ENCODE measurements around the gene MMP17.

MMP17 gene

GRCh38 chr12:131827961-131828534, at the start of gene MMP17:
MMP17 (plus strand) TSS chr12:131828393; CDS start chr12:131828495, 102 bp downstream.
- no peak for DNase-seq

- no peak for DNase-seq
Measured at GRCh38 chr12:131779027-131779426, 49.2 kb upstream of the MMP17 start.

- DNase-seq = no peak
Measured at GRCh38 chr12:131782061-131782460, 46.1 kb upstream of the MMP17 start.

DNA sequence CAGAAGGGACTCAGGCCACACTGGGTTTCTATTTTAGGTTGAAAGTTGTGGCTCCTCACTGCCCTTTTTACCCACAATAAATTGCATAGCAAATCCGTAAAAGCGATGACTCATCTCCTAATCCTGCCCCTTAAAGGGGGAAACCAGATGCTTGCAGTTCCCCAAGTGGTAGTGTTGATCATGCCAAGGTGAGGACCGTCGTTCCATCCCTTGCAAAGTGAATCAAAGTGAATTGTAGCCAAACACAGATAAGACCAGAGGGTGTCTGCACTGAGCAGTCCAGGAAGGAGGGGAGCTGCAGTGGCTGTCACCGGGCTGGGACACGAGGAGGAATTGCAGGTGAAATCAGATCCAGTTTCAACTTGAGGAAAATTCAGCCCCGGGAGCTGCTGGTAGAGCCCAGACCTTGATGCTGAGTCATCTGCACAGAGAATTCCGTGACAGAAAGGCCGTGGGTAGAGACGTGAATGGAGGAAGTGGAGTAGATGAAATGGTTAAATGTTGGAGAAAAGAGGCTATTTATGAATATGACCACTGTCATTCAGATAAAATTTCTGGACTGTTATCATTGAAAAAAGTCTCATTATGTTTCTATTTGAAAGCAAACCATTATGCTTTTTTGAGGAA, 44.2 kb upstream of the MMP17 start:
- DNase-seq = no peak

GRCh38 chr12:131784909-131785762, 43.1 kb upstream of the MMP17 start:
- DNase-seq = no peak

DNA sequence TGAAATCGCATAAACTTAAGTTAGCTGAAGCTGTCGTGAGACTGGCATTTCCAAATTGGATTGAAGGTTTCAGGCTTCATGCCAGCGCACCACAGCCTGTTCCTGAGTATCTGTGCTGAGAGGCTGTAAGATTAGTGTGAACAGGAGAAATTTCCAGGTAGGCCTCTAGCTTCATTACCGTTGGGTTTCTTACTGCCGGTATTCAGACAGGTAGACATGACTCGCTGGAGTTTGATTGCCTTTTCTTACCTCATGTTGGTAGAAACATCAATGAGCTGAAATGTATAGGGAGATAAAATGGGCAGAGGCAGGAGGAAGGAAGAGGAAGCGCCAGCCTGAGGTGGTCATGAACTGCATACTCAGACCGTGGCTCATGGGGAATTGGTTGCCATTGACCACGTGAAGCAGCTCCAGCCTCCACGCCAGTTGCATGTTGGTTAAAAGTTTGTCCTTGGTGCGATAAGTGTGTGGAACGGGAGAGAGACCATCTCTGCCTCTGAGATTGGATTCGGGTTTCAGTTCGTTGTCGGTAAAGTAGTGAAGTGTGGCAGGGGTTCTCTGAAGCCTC, 42.3 kb upstream of the MMP17 start:
- DNase-seq = no peak

DNA sequence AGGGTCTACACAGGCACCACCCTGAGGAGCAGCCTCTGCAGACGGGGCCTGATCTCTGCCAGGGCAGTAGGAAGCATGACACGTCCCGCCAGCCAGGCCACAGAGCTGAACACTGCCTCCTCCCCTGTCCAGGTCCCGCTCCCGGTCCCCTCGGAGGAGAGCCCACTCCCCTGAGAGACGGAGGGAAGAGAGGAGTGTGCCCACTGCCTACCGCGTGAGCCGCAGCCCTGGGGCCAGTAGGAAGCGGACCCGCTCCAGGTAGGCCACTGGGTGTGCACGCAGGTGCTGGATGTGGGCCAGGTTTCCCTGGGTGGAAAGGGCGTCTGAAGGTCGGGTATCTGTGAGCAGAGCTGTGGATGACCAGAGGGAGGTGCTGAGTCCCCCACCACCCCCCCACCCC, 41.9 kb upstream of the MMP17 start:
- DNase-seq = no peak

GRCh38 chr12:131787143-131787660, 41.0 kb upstream of the MMP17 start:
- DNase-seq = no peak

DNA sequence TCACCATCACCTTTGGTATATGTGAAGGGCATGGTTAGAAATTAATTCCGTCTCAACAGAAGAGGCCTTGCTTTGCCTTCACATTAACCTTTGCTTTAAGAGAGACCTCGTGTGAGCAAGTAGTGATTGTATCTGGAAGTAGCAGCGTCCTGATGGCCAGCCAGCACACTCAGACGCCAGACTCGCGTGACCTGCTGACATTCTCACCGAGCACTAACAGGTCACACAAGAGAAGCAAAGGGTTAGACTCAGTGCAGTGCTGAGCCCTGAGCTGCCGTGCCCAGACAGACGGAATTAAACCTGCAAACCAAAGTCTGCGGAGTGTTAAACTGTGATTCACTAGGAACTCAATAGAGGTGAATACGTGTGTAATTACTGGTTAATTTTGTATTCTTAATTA, 40.1 kb upstream of the MMP17 start:
- no peak for DNase-seq

DNA sequence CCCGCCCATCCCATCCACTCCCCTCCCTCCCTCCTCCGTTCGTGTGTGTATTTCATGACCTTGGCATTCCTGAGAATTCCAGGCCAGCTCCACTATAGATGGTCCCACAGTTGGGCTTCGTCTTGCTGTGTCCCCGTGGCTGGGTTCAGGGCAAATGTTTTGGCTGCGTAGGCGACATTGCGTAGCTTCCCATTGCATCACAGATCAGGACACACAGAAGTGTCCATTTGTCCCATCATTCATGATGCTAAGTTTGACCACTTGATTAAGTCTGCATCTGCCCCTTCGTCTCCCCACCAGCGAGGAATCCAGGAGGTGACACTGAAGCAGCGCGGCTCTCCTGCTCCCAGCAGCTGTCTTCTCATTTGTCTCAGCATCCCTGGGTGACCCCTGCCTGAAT, 38.6 kb upstream of the MMP17 start:
- no peak for DNase-seq

GRCh38 chr12:131793243-131794022, 34.8 kb upstream of the MMP17 start:
- DNase-seq = no peak

DNA sequence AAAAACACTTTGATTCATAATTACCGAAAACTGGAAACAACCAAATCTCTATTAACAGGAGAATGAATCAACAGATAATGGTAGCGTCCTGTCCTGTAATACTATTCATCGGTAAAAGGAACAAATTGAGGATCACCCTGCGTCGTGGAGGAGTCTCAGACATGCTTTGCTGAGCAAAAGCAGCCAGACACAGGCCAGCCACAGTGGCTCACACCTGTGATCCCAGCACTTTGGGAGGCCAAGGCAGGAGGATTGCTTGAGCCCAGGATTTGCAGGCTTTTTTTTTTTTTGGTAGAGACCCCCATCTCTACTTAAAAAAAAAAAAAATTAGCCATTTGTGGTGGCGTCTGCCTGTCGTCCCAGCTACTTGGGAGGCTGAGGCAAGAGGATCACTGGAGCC, 34.1 kb upstream of the MMP17 start:
- DNase-seq = no peak

DNA sequence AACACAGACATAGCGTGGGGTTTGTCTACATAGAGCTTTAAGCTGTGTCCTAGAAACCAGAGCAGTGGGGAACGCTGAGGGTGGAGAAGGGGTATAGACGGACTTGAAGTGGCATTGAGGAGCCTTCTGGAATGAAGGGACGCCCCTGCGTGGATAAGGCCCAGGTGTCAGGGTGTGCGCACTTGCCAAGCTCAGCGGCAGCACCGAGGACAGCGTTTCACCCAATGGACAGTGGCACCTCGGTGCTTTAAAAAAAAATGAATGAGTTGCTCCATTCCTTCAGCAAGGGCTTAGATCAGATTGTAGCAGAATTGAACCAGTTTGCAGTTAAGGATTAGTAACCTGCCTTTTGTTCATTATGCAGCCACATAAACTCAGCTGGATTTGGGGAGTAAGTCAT, 33.6 kb upstream of the MMP17 start:
- DNase-seq = no peak

GRCh38 chr12:131795064-131795463, 33.1 kb upstream of the MMP17 start:
- DNase-seq = no peak

GRCh38 chr12:131795690-131796410, 32.3 kb upstream of the MMP17 start:
- DNase-seq = no peak

DNA sequence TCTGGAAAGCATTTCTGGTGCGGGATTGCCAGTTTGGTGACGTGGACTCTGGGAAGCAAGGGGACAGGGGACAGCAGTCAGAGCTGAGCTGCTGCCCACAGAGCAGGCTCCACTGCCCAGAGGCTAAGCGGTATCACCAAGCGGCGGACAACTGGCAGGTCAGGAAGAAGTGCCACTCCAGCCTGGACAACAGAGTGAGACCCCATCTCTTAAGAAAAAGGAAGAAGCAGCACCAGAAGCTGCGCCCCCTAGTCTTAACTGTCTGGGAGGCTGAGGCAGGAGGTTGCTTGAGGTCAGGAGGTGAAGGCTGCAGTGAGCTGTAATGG, 31.8 kb upstream of the MMP17 start:
- DNase-seq = no peak

- DNase-seq = no peak
Measured at GRCh38 chr12:131796754-131797587, 31.2 kb upstream of the MMP17 start.

DNA sequence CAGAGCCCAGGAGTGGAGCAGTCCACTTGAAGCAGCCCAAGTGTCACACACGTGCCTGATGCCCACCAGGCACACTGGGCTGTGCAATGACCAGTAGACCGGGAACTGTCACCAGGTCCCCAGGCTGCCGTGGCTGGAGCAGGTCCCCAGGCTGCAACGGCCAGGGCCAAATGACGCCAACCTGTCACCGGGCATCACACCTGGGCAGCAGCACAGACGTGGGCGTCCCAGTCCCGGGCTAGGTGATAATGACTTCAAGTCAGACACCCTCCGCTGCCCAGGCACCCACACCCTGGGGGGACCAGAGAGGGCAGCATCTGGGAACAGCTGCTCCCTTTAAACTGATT, 30.6 kb upstream of the MMP17 start:
- no peak for DNase-seq

DNA sequence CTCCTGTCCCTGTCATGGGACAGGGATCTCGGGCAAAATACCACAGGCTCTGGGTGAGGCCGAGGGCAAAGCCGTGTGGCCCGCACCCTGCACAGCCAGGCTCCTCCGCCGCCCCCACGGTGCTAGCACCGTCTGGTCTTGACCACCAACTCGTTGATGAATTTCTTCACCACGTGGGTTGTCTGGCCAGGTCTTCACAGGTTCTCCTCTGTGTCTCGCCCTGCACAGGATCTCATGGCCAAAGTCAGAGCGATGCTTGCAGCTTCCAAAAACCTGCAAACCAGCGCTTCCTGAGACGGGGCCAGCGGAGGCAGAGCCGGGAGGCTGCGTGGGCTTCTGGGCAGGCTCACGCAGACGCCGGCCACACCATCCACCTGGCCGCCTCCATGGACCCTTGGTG, 29.0 kb upstream of the MMP17 start:
- no peak for DNase-seq

DNA sequence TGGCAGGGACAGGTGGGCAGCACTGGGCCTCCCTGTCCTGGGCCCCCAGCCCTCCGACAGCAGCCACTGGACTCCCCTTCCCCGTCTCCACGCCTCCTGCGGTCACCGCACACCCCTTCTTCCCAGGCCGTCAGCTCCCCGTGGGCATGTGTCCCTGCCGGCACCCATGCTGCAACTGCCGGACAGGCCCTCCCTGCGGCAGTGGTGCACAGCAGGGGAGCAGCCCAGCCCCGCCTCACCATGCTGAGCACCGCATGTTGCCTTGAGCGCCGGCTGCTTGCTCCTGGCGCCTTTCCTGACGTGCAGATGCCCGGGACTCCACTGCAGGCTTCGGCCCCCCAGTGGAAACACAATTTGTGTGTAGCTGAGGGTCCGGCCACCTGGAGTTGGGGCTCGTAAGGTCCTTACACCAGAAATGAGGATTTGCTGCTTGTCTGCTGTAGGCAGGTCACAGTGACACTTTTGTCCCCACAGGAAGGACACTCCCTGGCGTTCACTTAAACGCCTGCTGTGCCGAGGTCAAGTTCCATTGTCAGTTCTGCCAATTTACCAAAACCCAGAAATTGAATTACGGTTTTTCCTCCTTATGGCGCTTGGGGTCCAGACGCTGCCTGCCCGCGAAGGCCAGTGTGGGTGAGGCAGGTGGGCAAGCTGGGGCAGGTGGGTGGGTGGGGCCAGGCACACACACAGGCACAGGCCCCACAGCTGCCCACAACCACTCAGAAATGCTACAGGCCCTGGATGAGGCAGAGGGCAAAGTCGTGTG, 28.2 kb upstream of the MMP17 start:
- no peak for DNase-seq

All from NCI-H187 treated with DMSO at 0.1 percent for 48 hours (cell line).